Stimulated activated naive CD8-positive, alpha-beta T cell treated with anti-CD3 and anti-CD28 coated beads, Interleukin-15, Interleukin-2, amounts not matched to agents 100 ng/mL and 50 ng/mL, for 24 hours (primary cell): ENCODE measurements around the gene PPP1R15A.
A peak's percentile ranks its signal among the peaks of the same experiment; 100 is the strongest.
"Not testable (repeated sequence)": the region's sequence is repeated elsewhere in the genome, so short reads cannot be mapped to it uniquely, and the experiment has no call there.

ENCODE experiments used
- H3K27ac Mint-ChIP-seq: one replicate; pipeline ENCODE4 v1.8.0; 2021; ENCODE audit warnings: mild to moderate bottlenecking, mixed read lengths
- H3K27me3 Mint-ChIP-seq: one replicate; pipeline ENCODE4 v1.8.0; 2021; ENCODE audit warnings: mixed read lengths
- H3K36me3 Mint-ChIP-seq: one replicate; pipeline ENCODE4 v1.8.0; 2021; ENCODE audit warnings: low read depth, mixed read lengths
- H3K4me1 Mint-ChIP-seq: one replicate; pipeline ENCODE4 v1.8.0; 2021; ENCODE audit warnings: low read depth, mixed read lengths
- H3K4me3 Mint-ChIP-seq: one replicate; pipeline ENCODE4 v1.8.0; 2021; ENCODE audit warnings: mild to moderate bottlenecking, mixed read lengths
- H3K9me3 Mint-ChIP-seq: one replicate; pipeline ENCODE4 v1.8.0; 2021; ENCODE audit warnings: mixed read lengths

Gene PPP1R15A

DNA sequence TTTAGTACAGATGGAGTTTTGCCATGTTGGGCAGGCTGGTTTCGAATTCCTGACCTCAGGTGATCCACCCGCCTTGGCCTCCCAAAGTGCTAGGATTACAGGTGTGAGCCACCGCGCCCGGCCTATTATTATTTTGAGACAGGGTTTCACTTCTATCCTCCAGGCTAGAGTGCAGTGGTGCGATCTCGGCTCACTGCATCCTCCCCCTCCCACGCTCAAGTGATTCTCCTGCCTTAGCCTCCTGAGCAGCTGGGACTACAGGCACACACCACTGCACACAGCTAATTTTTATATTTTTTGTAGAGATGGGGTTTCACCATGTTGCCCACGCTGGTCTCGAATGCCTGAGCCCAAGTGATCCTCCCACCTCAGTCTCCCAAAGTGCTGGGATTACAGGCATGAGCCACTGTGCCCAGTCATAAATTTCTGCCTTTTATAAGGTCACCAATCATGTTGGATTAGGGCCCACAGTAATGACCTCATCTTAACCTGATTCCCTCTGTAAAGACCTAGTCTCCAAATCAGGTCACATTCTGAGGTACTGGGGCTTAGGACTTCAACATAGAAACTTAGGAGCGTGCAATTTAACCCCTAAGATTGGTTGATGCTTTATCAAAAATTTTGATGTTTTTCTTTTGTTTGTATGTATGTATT lies 37.3 kb downstream of the PPP1R15A start:
- not testable (repeated sequence) for H3K4me3 Mint-ChIP-seq, H3K9me3 Mint-ChIP-seq, H3K4me1 Mint-ChIP-seq, H3K27ac Mint-ChIP-seq, H3K27me3 Mint-ChIP-seq
- peaks cover 48% of the 10 kb centered on the region for H3K36me3 Mint-ChIP-seq

- Mint-ChIP-seq H3K27me3 (no peaks in the 10 kb centered on the region), H3K9me3 (no peaks in the 10 kb centered on the region), H3K4me1 (no peaks in the 10 kb centered on the region), H3K27ac (no peak overlapping the region), H3K36me3 (peaks cover 46% of the 10 kb centered on the region), H3K4me3 (no peak overlapping the region)
Observed at GRCh38 chr19:48910803-48911202, 38.6 kb downstream of the PPP1R15A start.

DNA sequence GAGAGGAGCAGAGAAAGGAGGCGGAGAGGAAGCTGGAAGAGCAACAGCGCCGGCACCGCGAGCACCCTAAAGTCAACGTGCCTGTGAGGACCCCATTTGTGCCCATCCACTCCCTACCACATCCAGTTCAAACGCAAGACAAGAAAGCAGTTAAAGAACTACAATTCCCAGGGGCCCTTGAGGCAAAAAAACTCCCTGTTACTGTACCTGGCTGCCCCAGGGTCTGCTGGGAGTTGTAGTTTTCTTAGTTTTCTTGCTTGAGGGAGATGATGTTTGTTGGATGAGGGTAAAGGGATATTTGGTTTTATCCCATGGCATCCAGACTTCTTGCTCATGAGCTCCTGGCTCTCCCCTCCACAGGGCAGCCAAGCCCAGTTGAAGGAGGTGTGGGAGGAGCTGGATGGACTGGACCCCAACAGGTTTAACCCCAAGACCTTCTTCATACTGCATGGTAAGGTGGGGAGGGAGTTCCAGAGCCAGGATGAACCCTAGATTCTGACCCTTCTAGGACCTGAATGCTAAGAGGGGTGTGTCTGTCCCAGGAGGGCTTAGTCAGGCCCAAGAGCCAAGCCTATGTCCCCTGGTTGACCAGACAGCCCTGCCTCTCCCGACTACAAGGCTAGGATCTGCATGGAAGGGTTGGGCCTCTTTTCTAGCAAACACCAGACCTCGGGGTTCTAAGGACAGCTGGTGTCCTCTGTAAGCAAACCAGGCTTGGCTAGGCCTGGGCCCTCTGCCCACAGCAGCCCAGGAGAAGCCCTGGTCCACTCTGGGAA lies 41.1 kb downstream of the PPP1R15A start:
- H3K27ac Mint-ChIP-seq: no peak overlapping the region
- no peak overlapping the region for H3K4me3 Mint-ChIP-seq
- no peaks in the 10 kb centered on the region for H3K27me3 Mint-ChIP-seq
- H3K36me3 Mint-ChIP-seq: peaks cover 47% of the 10 kb centered on the region
- H3K4me1 Mint-ChIP-seq: no peaks in the 10 kb centered on the region
- no peaks in the 10 kb centered on the region for H3K9me3 Mint-ChIP-seq

DNA sequence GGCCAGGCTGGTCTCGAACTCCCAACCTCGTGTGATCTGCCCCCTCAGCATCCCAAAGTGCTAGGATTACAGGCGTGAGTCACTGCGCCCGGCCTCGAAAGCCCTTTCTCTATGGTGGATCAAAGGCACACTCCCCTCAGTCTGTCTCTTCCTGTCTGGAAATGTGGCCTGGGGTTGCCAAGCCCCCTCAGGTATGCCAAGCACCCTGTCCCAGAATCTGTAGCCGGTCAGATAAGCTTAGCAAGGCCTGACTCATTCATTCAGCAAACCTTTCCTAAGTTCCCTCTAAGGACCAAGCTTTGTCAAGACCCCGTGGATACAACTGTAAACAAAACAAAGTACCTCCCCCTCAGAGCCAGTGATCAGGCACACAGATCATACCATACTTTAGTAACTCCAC lies 42.0 kb downstream of the PPP1R15A start:
- Mint-ChIP-seq H3K9me3 (no peaks in the 10 kb centered on the region), H3K36me3 (peaks cover 54% of the 10 kb centered on the region), H3K27ac (no peak overlapping the region), H3K4me3 (no peak overlapping the region), H3K4me1 (no peaks in the 10 kb centered on the region), H3K27me3 (no peaks in the 10 kb centered on the region)

- no peak overlapping the region for H3K4me3 Mint-ChIP-seq
- H3K27me3 Mint-ChIP-seq: no peaks in the 10 kb centered on the region
- H3K9me3 Mint-ChIP-seq: no peaks in the 10 kb centered on the region
- no peaks in the 10 kb centered on the region for H3K4me1 Mint-ChIP-seq
- no peak overlapping the region for H3K27ac Mint-ChIP-seq
- peaks cover 53% of the 10 kb centered on the region for H3K36me3 Mint-ChIP-seq
Observed at GRCh38 chr19:48915757-48916156, 43.5 kb downstream of the PPP1R15A start.

GRCh38 chr19:48918071-48918470 lies 45.9 kb downstream of the PPP1R15A start:
- Mint-ChIP-seq H3K4me1 (no peaks in the 10 kb centered on the region), H3K27ac (no peak overlapping the region), H3K9me3 (no peaks in the 10 kb centered on the region), H3K27me3 (no peaks in the 10 kb centered on the region), H3K36me3 (peaks cover 42% of the 10 kb centered on the region), H3K4me3 (no peak overlapping the region)

DNA sequence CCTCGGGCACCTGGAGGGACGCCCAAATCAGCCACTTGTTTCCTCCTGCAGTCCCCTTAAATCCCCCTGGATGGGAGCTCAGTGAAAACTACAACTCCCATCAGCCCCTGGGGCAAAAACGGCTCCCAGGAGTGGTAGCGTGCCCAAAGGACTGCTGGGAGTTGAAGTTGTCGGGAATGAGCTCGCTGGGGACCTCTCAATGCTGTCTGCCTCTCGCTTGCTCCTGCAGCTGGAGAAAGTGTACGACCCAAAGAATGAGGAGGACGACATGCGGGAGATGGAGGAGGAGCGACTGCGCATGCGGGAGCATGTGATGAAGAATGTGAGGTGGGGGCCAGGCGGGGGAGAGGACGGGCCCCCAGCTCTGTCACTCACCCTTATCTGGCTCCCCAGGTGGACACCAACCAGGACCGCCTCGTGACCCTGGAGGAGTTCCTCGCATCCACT lies 46.6 kb downstream of the PPP1R15A start:
- Mint-ChIP-seq H3K27ac (peak overlapping the region; percentile 40), H3K4me1 (no peaks in the 10 kb centered on the region), H3K4me3 (no peak overlapping the region), H3K36me3 (peaks cover 39% of the 10 kb centered on the region), H3K9me3 (no peaks in the 10 kb centered on the region), H3K27me3 (no peaks in the 10 kb centered on the region)

GRCh38 chr19:48919271-48919670 lies 47.0 kb downstream of the PPP1R15A start:
- peaks cover 36% of the 10 kb centered on the region for H3K36me3 Mint-ChIP-seq

DNA sequence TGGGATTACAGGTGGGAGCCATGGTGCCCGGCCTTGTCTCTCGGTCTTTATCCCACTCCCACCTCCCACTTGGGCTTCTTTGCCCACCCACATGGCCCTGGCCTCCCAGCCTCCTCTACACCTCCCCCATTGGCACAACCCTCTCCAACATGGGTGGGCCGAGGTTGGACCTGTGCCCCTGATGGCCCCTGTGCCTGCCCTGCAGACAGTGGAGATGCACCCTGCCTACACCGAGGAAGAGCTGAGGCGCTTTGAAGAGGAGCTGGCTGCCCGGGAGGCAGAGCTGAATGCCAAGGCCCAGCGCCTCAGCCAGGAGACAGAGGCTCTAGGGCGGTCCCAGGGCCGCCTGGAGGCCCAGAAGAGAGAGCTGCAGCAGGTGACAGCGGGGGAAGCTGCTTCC lies 48.7 kb downstream of the PPP1R15A start:
- Mint-ChIP-seq H3K36me3 (peaks cover 28% of the 10 kb centered on the region), H3K9me3 (no peaks in the 10 kb centered on the region), H3K27ac (no peak overlapping the region), H3K4me3 (no peak overlapping the region), H3K27me3 (no peaks in the 10 kb centered on the region), H3K4me1 (no peaks in the 10 kb centered on the region)

More at GRCh38 chr19:48919271-48919670, 47.0 kb downstream of the PPP1R15A start:
- not testable (repeated sequence) for H3K9me3 Mint-ChIP-seq, H3K27me3 Mint-ChIP-seq, H3K27ac Mint-ChIP-seq, H3K4me3 Mint-ChIP-seq, H3K4me1 Mint-ChIP-seq

- peaks cover 24% of the 10 kb centered on the region for H3K36me3 Mint-ChIP-seq
- H3K9me3 Mint-ChIP-seq: no peaks in the 10 kb centered on the region
- H3K4me1 Mint-ChIP-seq: peaks cover 2% of the 10 kb centered on the region
- H3K27ac Mint-ChIP-seq: no peak overlapping the region
- H3K27me3 Mint-ChIP-seq: no peaks in the 10 kb centered on the region
- H3K4me3 Mint-ChIP-seq: no peak overlapping the region
Observed at GRCh38 chr19:48921721-48922500, 49.7 kb downstream of the PPP1R15A start.

GRCh38 chr19:48922548-48923490 lies 50.6 kb downstream of the PPP1R15A start:
- no peaks in the 10 kb centered on the region for H3K27me3 Mint-ChIP-seq
- H3K27ac Mint-ChIP-seq: no peak overlapping the region
- peaks cover 4% of the 10 kb centered on the region for H3K4me1 Mint-ChIP-seq
- no peaks in the 10 kb centered on the region for H3K9me3 Mint-ChIP-seq
- H3K4me3 Mint-ChIP-seq: no peak overlapping the region
- H3K36me3 Mint-ChIP-seq: peaks cover 23% of the 10 kb centered on the region

- Mint-ChIP-seq H3K36me3 (peaks cover 11% of the 10 kb centered on the region), H3K27ac (no peak overlapping the region), H3K4me3 (no peak overlapping the region), H3K27me3 (no peaks in the 10 kb centered on the region), H3K9me3 (no peaks in the 10 kb centered on the region), H3K4me1 (peaks cover 4% of the 10 kb centered on the region)
Observed at GRCh38 chr19:48925240-48925843, 53.1 kb downstream of the PPP1R15A start.
